ENCODE measurements around the gene ALOX12B.
"Not testable (repeated sequence)": the region's sequence is repeated elsewhere in the genome, so short reads cannot be mapped to it uniquely, and the experiment has no call there.

ALOX12B gene

DNA sequence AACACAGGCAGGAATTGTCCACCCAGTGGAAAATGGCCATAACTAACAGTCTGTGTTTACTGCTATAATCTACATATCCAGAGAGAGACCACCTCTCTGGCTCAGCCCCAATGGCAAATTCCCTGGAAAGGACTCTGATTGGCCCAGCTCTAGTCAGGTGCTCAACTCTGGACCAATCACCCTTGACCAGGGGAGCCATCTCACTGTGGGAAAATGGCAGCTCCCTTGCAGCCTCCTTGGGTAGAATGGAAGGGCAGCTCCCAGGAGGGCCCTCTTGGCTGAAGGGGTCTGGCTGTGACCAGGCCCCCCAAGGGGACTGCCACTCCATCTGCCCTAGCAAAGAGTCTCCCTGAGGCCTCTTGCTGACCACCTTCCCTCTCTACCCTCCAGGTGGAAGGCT is 45.5 kb downstream of the ALOX12B start:
- no peak for DNase-seq

DNA sequence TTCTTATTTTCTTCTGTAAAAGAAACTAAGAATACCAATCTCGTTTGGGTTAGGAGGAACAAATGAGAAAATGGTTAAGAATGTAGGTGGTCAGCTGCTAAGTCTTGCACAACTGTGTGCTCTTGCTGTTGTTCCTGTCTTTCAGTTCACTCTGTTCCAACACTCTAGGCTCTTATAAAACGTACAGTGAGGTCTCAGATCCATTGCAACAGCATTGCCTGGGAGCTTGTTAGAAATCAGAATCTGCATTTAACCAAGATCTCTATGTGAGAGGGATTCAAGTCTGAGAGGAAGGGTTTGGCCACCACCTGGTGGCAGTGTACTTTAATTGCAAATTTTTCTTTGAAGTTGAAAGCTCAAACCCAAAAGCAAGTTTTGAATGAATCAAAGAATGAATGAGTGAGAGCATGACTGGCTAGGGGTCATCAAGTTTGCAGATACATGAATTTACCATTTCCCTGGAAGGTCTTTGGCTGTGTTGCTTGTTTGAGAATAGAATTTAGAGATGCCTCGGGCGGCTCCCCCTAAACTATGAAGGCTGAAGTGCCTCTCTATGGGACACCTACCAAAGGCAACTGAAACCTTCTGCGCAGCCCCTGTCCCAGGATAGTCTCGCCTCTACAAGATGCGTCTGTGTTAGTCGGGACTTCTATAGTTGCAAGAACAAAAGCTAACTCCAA is 46.1 kb downstream of the ALOX12B start:
- DNase-seq, result no peak

DNA sequence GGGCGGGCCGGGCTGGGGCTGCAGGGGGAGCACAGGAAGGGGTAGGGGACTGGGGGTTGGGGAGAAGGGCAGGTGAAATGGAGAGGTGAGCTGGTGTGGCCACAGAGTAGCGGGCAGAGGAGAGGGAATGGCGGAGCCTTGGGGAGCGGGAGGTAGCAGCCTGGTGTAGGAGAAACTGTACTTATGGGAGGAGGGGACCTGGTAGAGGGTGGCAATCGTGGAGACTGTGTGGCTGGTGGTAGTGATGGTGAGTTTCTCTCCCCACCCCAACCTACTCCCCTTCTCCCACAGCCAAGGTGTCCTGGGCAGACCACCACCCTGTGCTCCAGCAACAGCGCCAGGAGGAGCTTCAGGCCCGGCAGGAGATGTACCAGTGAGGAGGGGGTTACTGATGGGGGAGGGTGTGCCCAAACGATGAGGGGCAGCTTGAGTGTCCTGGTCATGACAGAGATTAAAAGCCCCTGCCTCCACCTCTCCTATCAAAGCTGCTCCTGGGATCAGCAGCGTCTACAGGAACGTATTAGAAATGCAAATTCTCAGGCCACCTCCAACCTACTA is 47.8 kb downstream of the ALOX12B start:
- no peak for DNase-seq

DNA sequence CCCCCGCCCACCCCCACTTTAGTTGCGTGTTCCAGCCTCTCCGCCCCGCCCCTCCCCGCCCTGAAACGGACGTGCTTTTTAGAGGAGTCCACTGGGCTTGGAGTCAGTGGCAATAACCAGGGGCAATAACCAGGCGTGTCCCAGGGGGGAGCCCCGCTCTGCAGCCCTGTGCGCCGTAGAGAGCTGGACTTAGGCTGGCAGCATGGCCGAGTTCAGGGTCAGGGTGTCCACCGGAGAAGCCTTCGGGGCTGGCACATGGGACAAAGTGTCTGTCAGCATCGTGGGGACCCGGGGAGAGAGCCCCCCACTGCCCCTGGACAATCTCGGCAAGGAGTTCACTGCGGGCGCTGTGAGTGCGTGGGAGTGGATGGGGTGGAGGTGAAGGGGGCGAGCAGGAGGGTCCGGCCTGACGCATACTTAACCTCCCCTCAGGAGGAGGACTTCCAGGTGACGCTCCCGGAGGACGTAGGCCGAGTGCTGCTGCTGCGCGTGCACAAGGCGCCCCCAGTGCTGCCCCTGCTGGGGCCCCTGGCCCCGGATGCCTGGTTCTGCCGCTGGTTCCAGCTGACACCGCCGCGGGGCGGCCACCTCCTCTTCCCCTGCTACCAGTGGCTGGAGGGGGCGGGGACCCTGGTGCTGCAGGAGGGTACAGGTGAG is 48.4 kb downstream of the ALOX12B start, which contains the start of gene ALOX15B:
Gene ALOX15B, plus strand, starts transcription at position 106 of the 657 bp plus-strand sequence. Its CDS starts 97 bp downstream, at position 203.
- no peak for DNase-seq

DNA sequence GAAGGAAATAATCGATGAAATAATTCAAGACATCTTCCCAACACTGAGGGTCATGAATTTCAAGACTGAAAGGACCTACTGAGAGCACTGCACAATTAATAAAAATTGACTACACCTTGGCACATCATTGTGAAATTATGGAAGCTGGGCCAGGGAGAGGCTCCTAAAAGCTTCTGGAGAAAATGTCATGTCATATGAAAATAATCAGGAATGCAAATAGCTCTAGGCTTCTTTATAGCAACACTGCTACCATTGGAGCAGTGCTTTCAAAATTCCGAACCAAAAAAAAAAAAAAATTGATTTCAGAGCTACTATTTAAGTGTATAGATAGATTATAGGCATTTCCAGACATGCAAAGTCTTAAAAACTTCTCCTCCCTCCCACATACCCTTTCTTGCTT is 55.1 kb downstream of the ALOX12B start:
- no peak for DNase-seq

DNA sequence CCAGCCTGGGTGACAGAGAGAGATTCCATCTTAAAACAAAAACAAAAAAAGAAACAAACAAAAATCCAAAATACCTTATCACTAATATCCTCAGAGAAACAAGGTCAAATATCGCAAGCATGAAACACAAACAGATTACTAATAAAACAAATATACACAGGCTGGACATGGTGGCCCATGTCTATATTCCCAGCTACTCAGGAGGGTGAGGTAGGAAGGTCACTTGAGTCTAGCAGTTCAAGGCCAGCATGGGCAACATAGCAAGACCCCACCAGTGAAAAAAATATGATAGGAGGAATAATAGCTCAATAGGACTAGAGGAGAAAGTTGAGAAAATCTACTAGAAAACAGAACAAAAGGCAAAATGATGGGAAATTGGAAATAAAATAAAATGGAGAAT is 55.6 kb downstream of the ALOX12B start:
- DNase-seq, result no peak

DNA sequence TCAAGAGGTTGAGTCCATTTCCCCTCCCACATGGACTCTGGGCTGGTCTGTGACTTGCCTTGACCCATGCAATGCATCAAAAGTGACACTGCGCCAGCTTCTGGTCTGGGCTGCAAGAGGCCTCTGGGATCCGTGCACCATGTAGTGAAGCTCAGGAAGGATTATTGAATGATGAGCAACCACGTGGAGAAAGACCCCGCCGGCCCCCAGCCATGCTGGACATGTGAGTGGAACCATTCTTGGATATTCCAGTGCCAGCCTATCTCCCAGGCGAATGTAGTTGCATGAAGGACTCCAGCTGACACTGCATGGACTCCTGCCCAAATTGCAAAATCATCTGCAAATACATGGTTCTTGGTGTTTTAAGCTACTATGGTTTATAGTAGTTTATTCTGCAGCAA is 56.3 kb downstream of the ALOX12B start:
- DNase-seq, result no peak

DNA sequence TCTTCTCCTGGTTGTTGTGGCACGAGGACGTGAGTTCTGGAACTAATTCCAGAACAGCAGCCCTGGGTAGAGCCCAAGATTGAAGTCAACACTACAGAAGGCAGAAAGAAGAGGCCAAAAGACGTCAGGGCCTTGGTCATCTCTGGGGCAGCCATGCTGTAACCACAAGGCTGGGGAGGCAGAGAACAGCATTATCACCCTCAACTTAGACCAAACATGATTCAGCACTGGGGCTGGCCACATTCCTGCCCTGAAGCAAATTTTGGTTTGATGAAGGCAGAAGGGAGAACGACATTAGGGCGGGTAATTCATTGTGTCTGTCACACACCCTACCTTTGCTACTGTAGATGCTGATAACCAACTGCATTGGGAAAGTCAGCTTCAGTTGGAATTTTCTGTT is 58.4 kb downstream of the ALOX12B start:
- no peak for DNase-seq

DNA sequence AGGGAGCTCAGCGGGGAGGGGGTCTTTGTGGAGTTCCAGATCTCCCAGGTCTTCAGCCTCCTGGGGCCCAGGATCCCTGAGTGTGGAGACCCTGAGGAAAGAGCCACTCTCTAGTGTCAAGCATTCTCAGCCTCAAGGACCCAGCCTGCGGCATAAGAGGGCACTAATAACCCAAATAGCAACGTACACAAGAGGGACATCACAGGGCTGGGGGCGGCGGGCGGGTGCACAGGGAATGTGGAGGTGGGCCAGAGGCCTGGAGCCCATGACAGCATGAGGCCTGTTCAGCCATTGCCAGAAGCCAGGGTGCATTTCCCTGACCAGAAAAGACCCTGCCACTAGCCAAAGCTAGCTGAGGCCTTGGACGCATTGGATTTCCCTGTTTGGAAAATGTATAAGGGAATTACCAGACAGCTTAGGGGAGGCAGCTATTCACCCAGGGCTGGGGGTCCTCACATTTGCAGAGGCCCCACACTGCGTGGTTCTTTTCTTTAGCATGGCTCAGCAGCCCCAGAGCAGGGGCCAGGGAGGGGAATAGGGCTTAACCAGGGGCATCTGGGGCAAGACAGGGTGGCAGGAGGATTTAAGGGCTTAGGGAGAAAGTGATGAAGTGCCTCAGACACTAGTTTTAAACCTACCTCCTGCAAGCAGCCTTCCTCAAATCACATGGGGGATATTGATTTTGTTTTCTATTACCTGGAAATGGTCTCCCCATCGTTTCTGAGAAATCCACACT is 62.2 kb downstream of the ALOX12B start:
- no peak for DNase-seq

DNA sequence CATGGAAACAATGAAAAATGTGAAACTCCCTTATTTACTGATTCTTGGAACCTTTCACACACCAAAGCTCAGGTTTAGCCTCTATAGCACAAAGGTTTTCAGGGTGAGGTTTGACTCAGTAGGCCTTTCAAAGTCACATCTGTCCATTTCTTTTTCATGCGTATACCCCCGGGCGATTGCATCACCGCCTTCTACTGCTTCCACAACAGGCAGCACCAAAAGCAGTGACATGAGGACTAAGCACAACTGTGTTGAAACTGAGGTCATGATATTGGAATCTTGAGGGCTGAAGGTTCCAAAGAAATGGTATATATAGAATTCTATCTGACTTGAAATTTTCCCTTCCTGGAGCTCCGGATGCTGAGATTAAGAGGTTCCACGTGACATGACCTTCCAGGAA is 63.4 kb downstream of the ALOX12B start:
- not testable (repeated sequence) for DNase-seq

All from NCI-H187 treated with DMSO at 0.1 percent for 48 hours (cell line).